ENCODE data around the gene NRG2. TPM values are rescaled to one million over a fixed set of nuclear protein-coding genes. Genes with fewer than 3 reads are reported as not detected.

NRG2 gene
- total RNA-seq (2014; rRNA removed; shearing (Covaris generic); ENCODE audit: low replicate concordance) = 0.94 and 2.8 TPM in 2 replicates

GRCh38 chr5:140042643-140043507, at the start of gene NRG2:
TSS of gene NRG2 (minus strand) at chr5:140043299.
- Histone ChIP-seq H3K27me3 (no peaks in the 10 kb centered on the region), H3K4me3 (peak within 1 kb of the TSS; percentile 71), H3K36me3 (no peaks in the 10 kb centered on the region), H3K9me3 (no peaks in the 10 kb centered on the region)
- DNase-seq = peak; percentile 87

- Histone ChIP-seq H3K4me3 (no peak overlapping the region), H3K27me3 (peaks cover 15% of the 10 kb centered on the region), H3K36me3 (no peaks in the 10 kb centered on the region), H3K9me3 (peaks cover 16% of the 10 kb centered on the region)
- DNase-seq = no peak
Measured at GRCh38 chr5:140090251-140090650, 47.2 kb upstream of the NRG2 start.

- Histone ChIP-seq H3K36me3 (no peaks in the 10 kb centered on the region), H3K4me3 (no peak overlapping the region), H3K9me3 (peaks cover 4% of the 10 kb centered on the region), H3K27me3 (peaks cover 40% of the 10 kb centered on the region)
- no peak for DNase-seq
Measured at GRCh38 chr5:140084541-140084940, 41.4 kb upstream of the NRG2 start.

- DNase-seq = no peak
- H3K9me3 ChIP-seq = no peaks in the 10 kb centered on the region
- H3K36me3 ChIP-seq = no peaks in the 10 kb centered on the region
- H3K27me3 ChIP-seq = peaks cover 40% of the 10 kb centered on the region
- H3K4me3 ChIP-seq = no peak overlapping the region
Measured at GRCh38 chr5:140083650-140084049, 40.6 kb upstream of the NRG2 start.

- no peak overlapping the region for H3K4me3 ChIP-seq
- DNase-seq = no peak
- H3K27me3 ChIP-seq = peaks cover 40% of the 10 kb centered on the region
- H3K36me3 ChIP-seq = no peaks in the 10 kb centered on the region
- H3K9me3 ChIP-seq = no peaks in the 10 kb centered on the region
Measured at GRCh38 chr5:140083120-140083519, 40.0 kb upstream of the NRG2 start.

GRCh38 chr5:140076788-140077187, 33.7 kb upstream of the NRG2 start:
- no peaks in the 10 kb centered on the region for H3K9me3 ChIP-seq
- H3K4me3 ChIP-seq = no peak overlapping the region
- no peaks in the 10 kb centered on the region for H3K36me3 ChIP-seq
- H3K27me3 ChIP-seq = peaks cover under 1% of the 10 kb centered on the region; the same call in 1 of the 2 replicates
- no peak for DNase-seq

- no peak overlapping the region for H3K4me3 ChIP-seq
- no peaks in the 10 kb centered on the region for H3K9me3 ChIP-seq
- no peak for DNase-seq
- H3K36me3 ChIP-seq = no peaks in the 10 kb centered on the region
- H3K27me3 ChIP-seq = no peaks in the 10 kb centered on the region; the same call in 1 of the 2 replicates
Measured at GRCh38 chr5:140076142-140076541, 33.0 kb upstream of the NRG2 start.

- H3K4me3 ChIP-seq = no peak overlapping the region
- peak; percentile 9 for DNase-seq
- H3K9me3 ChIP-seq = no peaks in the 10 kb centered on the region
- no peaks in the 10 kb centered on the region; the same call in 1 of the 2 replicates for H3K27me3 ChIP-seq
- H3K36me3 ChIP-seq = no peaks in the 10 kb centered on the region
Measured at GRCh38 chr5:140075371-140075770, 32.3 kb upstream of the NRG2 start.

- H3K4me3 ChIP-seq = no peak overlapping the region
- no peaks in the 10 kb centered on the region for H3K9me3 ChIP-seq
- no peaks in the 10 kb centered on the region for H3K27me3 ChIP-seq
- H3K36me3 ChIP-seq = no peaks in the 10 kb centered on the region
- no peak for DNase-seq
Measured at GRCh38 chr5:140073296-140073695, 30.2 kb upstream of the NRG2 start.

- no peak overlapping the region for H3K4me3 ChIP-seq
- DNase-seq = peak; percentile 19
- no peaks in the 10 kb centered on the region for H3K27me3 ChIP-seq
- H3K9me3 ChIP-seq = no peaks in the 10 kb centered on the region
- no peaks in the 10 kb centered on the region for H3K36me3 ChIP-seq
Measured at GRCh38 chr5:140072812-140073211, 29.7 kb upstream of the NRG2 start.

GRCh38 chr5:140060816-140061215, 17.7 kb upstream of the NRG2 start:
- no peaks in the 10 kb centered on the region for H3K36me3 ChIP-seq
- DNase-seq = no peak
- H3K9me3 ChIP-seq = 0 out of 2 replicates have a peak, but pooled peaks cover 3% of the 10 kb centered on the region
- H3K27me3 ChIP-seq = peaks cover 56% of the 10 kb centered on the region
- no peak overlapping the region for H3K4me3 ChIP-seq

GRCh38 chr5:140058212-140058932, 15.3 kb upstream of the NRG2 start:
- no peak overlapping the region for H3K4me3 ChIP-seq
- no peak for DNase-seq
- H3K27me3 ChIP-seq = peaks cover 50% of the 10 kb centered on the region
- 0 out of 2 replicates have a peak, but pooled peaks cover 3% of the 10 kb centered on the region for H3K9me3 ChIP-seq
- no peaks in the 10 kb centered on the region for H3K36me3 ChIP-seq

- no peak for DNase-seq
- Histone ChIP-seq H3K36me3 (no peaks in the 10 kb centered on the region), H3K4me3 (no peak overlapping the region), H3K27me3 (peaks cover 38% of the 10 kb centered on the region), H3K9me3 (0 out of 2 replicates have a peak, but pooled peaks cover 3% of the 10 kb centered on the region)
Measured at GRCh38 chr5:140056880-140057279, 13.8 kb upstream of the NRG2 start.

GRCh38 chr5:140055152-140055551, 12.1 kb upstream of the NRG2 start:
- no peak overlapping the region for H3K4me3 ChIP-seq
- H3K9me3 ChIP-seq = no peaks in the 10 kb centered on the region
- no peaks in the 10 kb centered on the region for H3K36me3 ChIP-seq
- peaks cover 28% of the 10 kb centered on the region for H3K27me3 ChIP-seq
- no peak for DNase-seq

GRCh38 chr5:140054086-140054689, 11.1 kb upstream of the NRG2 start:
- Histone ChIP-seq H3K36me3 (no peaks in the 10 kb centered on the region), H3K9me3 (no peaks in the 10 kb centered on the region), H3K27me3 (peaks cover 22% of the 10 kb centered on the region), H3K4me3 (no peak overlapping the region)
- no peak for DNase-seq

GRCh38 chr5:140051950-140052349, 8.9 kb upstream of the NRG2 start:
- H3K27me3 ChIP-seq = 0 out of 2 replicates have a peak, but pooled peaks cover 4% of the 10 kb centered on the region
- DNase-seq = no peak
- no peaks in the 10 kb centered on the region for H3K36me3 ChIP-seq
- H3K9me3 ChIP-seq = no peaks in the 10 kb centered on the region
- no peak overlapping the region for H3K4me3 ChIP-seq

- H3K36me3 ChIP-seq = no peaks in the 10 kb centered on the region
- DNase-seq = no peak
- H3K4me3 ChIP-seq = no peak overlapping the region
- H3K9me3 ChIP-seq = no peaks in the 10 kb centered on the region
- no peaks in the 10 kb centered on the region for H3K27me3 ChIP-seq
Measured at GRCh38 chr5:140049713-140050112, 6.6 kb upstream of the NRG2 start.
